GM12878 (cell line): ENCODE data around the gene CDC123. TPM values are rescaled to one million over a fixed set of nuclear protein-coding genes. Genes with fewer than 3 reads are reported as not detected.

Experiments used
- ATAC-seq: fragments of 200-7000 bp; cut with Tn5 transposase; 3 replicates; pipeline ENCODE4 v1.9.1; 2020; ENCODE audit warnings: mild to moderate bottlenecking, moderate library complexity
- BruUV-seq: library from RNA; stranded (reverse); fragments of 400-500 nt; replicated peaks from 2 replicates; lab custom pipeline; 2021; lab: Mats Ljungman, UMichigan
- CTCF ChIA-PET: fragments of 300-600 bp; sonication (Branson Sonifier 250); formaldehyde crosslinking; extraction: SDS; loops from one replicate; lab custom pipeline; 2021; ENCODE audit warnings: inconsistent platforms; lab: Yijun Ruan, JAX
- POLR2A ChIA-PET: fragments of 350-600 bp; formaldehyde crosslinking; extraction: SDS; loops from one replicate; lab custom pipeline; 2021; ENCODE audit warnings: inconsistent platforms; lab: Charles Lee
- RAD21 ChIA-PET: fragments of 300-600 bp; sonication (Branson Sonifier 250); formaldehyde crosslinking; loops from one replicate; lab custom pipeline; 2023; ENCODE audit warnings: antibody characterized with exemption; ENCODE audit not compliant: unreplicated experiment; lab: Charles Lee
- SMC1A ChIA-PET: fragments of 300-600 bp; sonication (Branson Sonifier 250); formaldehyde crosslinking; loops from one replicate; lab custom pipeline; 2023; ENCODE audit not compliant: unreplicated experiment, uncharacterized antibody; lab: Charles Lee
- DNase-seq: peaks from one replicate; pipeline ENCODE4 v3.0.0-alpha.2; 2011; ENCODE audit warnings: low read depth, low spot score
- FAIRE-seq: peaks from 3 replicates; lab custom pipeline; 2011; peaks lifted over from hg19 to GRCh38; lab: Jason Lieb, UNC
- H2AFZ ChIP-seq: 2 replicates; pipeline ENCODE4 v1.6.0; 2011; ENCODE audit warnings: low read depth, low read length, control low read depth; ENCODE audit not compliant: control insufficient read depth
- H3K27ac ChIP-seq: 2 replicates; pipeline ENCODE4 v1.5.1; 2011; ENCODE audit warnings: control low read depth; ENCODE audit not compliant: control insufficient read depth, insufficient read depth
- H3K27me3 ChIP-seq, 2 experiments: replicated peaks in 1 of 2; 2 replicates each; pipeline versions ENCODE4 v1.6.0 to v1.6.1; 2011; ENCODE audit warnings: low read length in 1 of 2; ENCODE audit not compliant: control insufficient read depth in 2 of 2, insufficient read depth in 2 of 2
- H3K36me3 ChIP-seq, 2 experiments: 2 replicates each; pipeline ENCODE4 v1.5.1; 2011; ENCODE audit warnings: low read length in 1 of 2; ENCODE audit not compliant: control insufficient read depth in 2 of 2, insufficient read depth in 2 of 2
- H3K4me1 ChIP-seq: 2 replicates; pipeline ENCODE4 v1.6.1; 2011; ENCODE audit warnings: mild to moderate bottlenecking, low read length, moderate library complexity, mixed read lengths; ENCODE audit not compliant: control insufficient read depth, insufficient read depth
- H3K4me2 ChIP-seq: 2 replicates; pipeline ENCODE4 v1.6.0; 2011; ENCODE audit warnings: control low read depth; ENCODE audit not compliant: control insufficient read depth, insufficient read depth
- H3K4me3 ChIP-seq: fragments of 200-600 bp; sonication (generic); 2 replicates; pipeline ENCODE4 v1.5.1; 2016
- H3K79me2 ChIP-seq: 2 replicates; pipeline ENCODE4 v1.6.0; 2011; ENCODE audit warnings: low read length; ENCODE audit not compliant: control insufficient read depth, insufficient read depth
- H3K9ac ChIP-seq: 2 replicates; pipeline ENCODE4 v1.8.0; 2011; ENCODE audit warnings: low read length, control low read depth, mixed read lengths; ENCODE audit not compliant: control insufficient read depth, insufficient read depth
- H3K9me3 ChIP-seq: replicated peaks from 3 replicates; pipeline ENCODE4 v1.5.1; 2011; ENCODE audit warnings: mild to moderate bottlenecking, low read length; ENCODE audit not compliant: control insufficient read depth, insufficient read depth
- H4K20me1 ChIP-seq: 2 replicates; pipeline ENCODE4 v1.6.0; 2011; ENCODE audit not compliant: control insufficient read depth, insufficient read depth
- BCLAF1 ChIP-seq: fragments of 450-650 bp; IDR thresholded peaks from 2 replicates; pipeline ENCODE4 v1.6.1; 2017; ENCODE audit warnings: antibody characterized with exemption, mild to moderate bottlenecking, moderate library complexity
- CHD2 ChIP-seq: IDR thresholded peaks from 2 replicates; pipeline ENCODE4 v1.6.1; 2011; ENCODE audit warnings: low read depth, low read length, improper control_type of control experiment, borderline replicate concordance
- EP300 ChIP-seq, 2 experiments: fragments of 150-350 bp in 1 of 2; IDR thresholded peaks; 2 replicates each; pipeline ENCODE4 v1.6.1; 2011 to 2012; ENCODE audit warnings: low read depth in 2 of 2, low read length in 2 of 2, borderline replicate concordance in 1 of 2, improper control_type of control experiment in 1 of 2, inconsistent platforms in 1 of 2; ENCODE audit not compliant: control insufficient read depth in 1 of 2
- FOS ChIP-seq: IDR thresholded peaks from 3 replicates; pipeline ENCODE4 v1.6.1; 2011; ENCODE audit warnings: borderline replicate concordance; ENCODE audit not compliant: insufficient read length; ENCODE audit errors: extremely low read depth
- FOXM1 ChIP-seq: IDR thresholded peaks from 2 replicates; pipeline ENCODE4 v1.6.1; 2012; ENCODE audit warnings: low read depth, mild to moderate bottlenecking, inconsistent platforms, low read length, moderate library complexity
- KLF5 ChIP-seq: fragments of 450-650 bp; IDR thresholded peaks from 2 replicates; pipeline ENCODE4 v1.6.1; 2014; ENCODE audit warnings: mild to moderate bottlenecking; ENCODE audit not compliant: partially characterized antibody
- MYC ChIP-seq: IDR thresholded peaks from 2 replicates; pipeline ENCODE4 v1.6.1; 2011; ENCODE audit warnings: mild to moderate bottlenecking, low read length, moderate library complexity, inconsistent platforms; ENCODE audit not compliant: insufficient read depth, insufficient replicate concordance, insufficient read length, severe bottlenecking
- POLR2A ChIP-seq: IDR thresholded peaks from 2 replicates; pipeline ENCODE4 v1.6.1; 2011; ENCODE audit warnings: low read depth, mild to moderate bottlenecking, low read length
- RFX5 ChIP-seq: IDR thresholded peaks from 2 replicates; pipeline ENCODE4 v1.6.1; 2011; ENCODE audit warnings: low read depth, low read length, improper control_type of control experiment
- SIN3A ChIP-seq: IDR thresholded peaks from 2 replicates; pipeline ENCODE4 v1.6.1; 2012; ENCODE audit warnings: low read depth, low read length, improper control_type of control experiment
- SIX5 ChIP-seq: IDR thresholded peaks from 2 replicates; pipeline ENCODE4 v1.6.1; 2011; ENCODE audit warnings: mild to moderate bottlenecking, low read depth, low read length, moderate library complexity; ENCODE audit not compliant: severe bottlenecking
- WGBS: methylation state at CpG from one replicate; pipeline ENCODE4 v1.1.6; 2016; ENCODE audit warnings: low lambda C conversion rate; ENCODE audit not compliant: insufficient replicate concordance, insufficient coverage; ENCODE audit errors: missing lambda C conversion rate; 5-methylcytosine and 5-hydroxymethylcytosine counted together
- in situ Hi-C: fragments of 300-500 bp; cut with MboI; formaldehyde crosslinking; loops from 9 replicates; pipeline ENCODE4 v1.14.3; 2018; ENCODE audit warnings: mixed read lengths
- intact Hi-C: fragments of 100-400 bp; cut with micrococcal nuclease; formaldehyde crosslinking; loops from one replicate; pipeline ENCODE4 v1.14.2; 2022; ENCODE audit not compliant: unreplicated experiment
- polyA plus RNA-seq, 11 experiments: library from polyadenylated mRNA; depleted of rRNA in 4 of 11; unstranded in 6 of 11; stranded (reverse) in 5 of 11; fragments of >200 nt; fragmentation: Nextera tagmentation in 4 of 11; fragmentation: Illumina TruSeq in 1 of 11; extraction: Ambion mirVana in 4 of 11; extraction: Trizol in 1 of 11; gene quantifications; 1 replicate in 1 of 11; 2 replicates in 10 of 11; pipeline versions ENCODE4 v1.2.1 to v1.2.3, GENCODE V29; 2011 to 2016; ENCODE audit warnings: inconsistent platforms in 2 of 11, missing spikeins in 2 of 11, low read depth in 1 of 11
- total RNA-seq, 4 experiments: library from RNA; depleted of rRNA in 3 of 4; stranded (reverse); fragments of >200 nt in 3 of 4; fragmentation: Illumina TruSeq in 1 of 4; extraction: Trizol in 1 of 4; gene quantifications; 2 replicates each; pipeline versions ENCODE4 v1.2.1 to v1.2.3, GENCODE V29; 2013 to 2021
- TF ChIP-seq, protein P1 (sequence below): IDR thresholded peaks from 2 replicates; pipeline ENCODE4 v1.6.1; 2012; ENCODE audit warnings: low read length, inconsistent platforms
- TF ChIP-seq, protein P2 (sequence below): fragments of 450-650 bp; IDR thresholded peaks from 2 replicates; pipeline ENCODE4 v1.6.1; 2018; ENCODE audit warnings: mild to moderate bottlenecking, low read depth, moderate library complexity; ENCODE audit not compliant: partially characterized antibody

CDC123 gene
- total and polyA plus RNA-seq, 10 of the 15 experiments (the other 5 are each of a cell fraction or from before 2014, with no cell fraction given) = 128 to 360 (median 209) TPM

- TF ChIP-seq EP300 (IDR thresholded peaks at IDR 0.05; ENCODE audit: borderline replicate concordance in 1 of 2, control insufficient read depth in 1 of 2, low read depth in 2 of 2, low read length in 2 of 2) (no peak), CHD2 (no peak), SIN3A (no peak)
These were observed 16.5 kb downstream of the CDC123 start (continued) for GRCh38 chr10:12212454-12212853.

DNA sequence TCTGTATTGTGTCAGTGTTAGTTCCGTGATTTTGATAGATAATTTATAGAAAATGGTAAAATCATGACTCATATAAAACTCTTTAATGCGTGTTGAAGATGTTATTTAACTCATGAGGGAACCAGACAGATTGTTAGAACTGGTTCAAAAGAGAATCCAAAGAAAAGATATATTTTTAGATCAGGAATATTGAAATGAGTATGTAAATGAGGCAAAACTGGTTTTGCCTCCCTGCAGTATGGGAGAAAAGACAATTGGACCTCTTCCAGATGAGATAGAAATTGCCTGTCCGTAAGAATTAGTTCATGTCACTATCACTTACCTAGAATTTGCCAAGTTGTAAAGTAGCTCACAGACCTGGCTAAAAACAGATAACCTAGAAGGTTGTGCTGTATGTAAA is 17.6 kb downstream of the CDC123 start:
- ChIA-PET POLR2A (interaction anchor here (0.5 kb wide), 2 partner anchors 14 to 488 kb away, joined by 3 to 4 read pairs; no protein-coding TSS in a partner anchor), CTCF (interaction anchor here (0.8 to 6.9 kb wide), 16 partner anchors 11 to 693 kb away, joined by 3 to 130 read pairs (median 10); partner anchors contain the start of genes CDC123 and NUDT5), SMC1A (interaction anchor here (0.7 to 5.8 kb wide), 13 partner anchors 12 to 688 kb away, joined by 3 to 59 read pairs (median 7); no protein-coding TSS in a partner anchor), RAD21 (interaction anchor here (0.7 to 3.6 kb wide), 5 partner anchors 18 to 688 kb away, joined by 3 to 38 read pairs (median 12); partner anchors contain the start of genes CDC123 and NUDT5)
- no peak for DNase-seq
- in situ Hi-C loops (loop anchor here (10.0 kb wide), 1 partner anchor 691 kb away; no protein-coding TSS in a partner anchor), intact Hi-C loops (loop anchor here (1.0 to 2.0 kb wide), 2 partner anchors 443 to 498 kb away; no protein-coding TSS in a partner anchor)
- Histone ChIP-seq H3K4me3 (no peak overlapping the region), H3K36me3 (peaks cover 7 to 35% of the 10 kb centered on the region in 2 experiments), H3K4me1 (no peaks in the 10 kb centered on the region), H2AFZ (no peak overlapping the region), H3K9ac (no peak overlapping the region), H3K27ac (no peak overlapping the region), H3K27me3 (no peaks in the 10 kb centered on the region), H3K79me2 (peaks cover 5% of the 10 kb centered on the region), H4K20me1 (no peaks in the 10 kb centered on the region), H3K9me3 (no peaks in the 10 kb centered on the region), H3K4me2 (no peak overlapping the region)
- no peak for ATAC-seq
- 59% methylated on average over 3 of the region's 3 CpGs for WGBS
- TF ChIP-seq FOXM1 = no peak
- no peak for TF ChIP-seq BCLAF1
- TF ChIP-seq, protein P1, sequence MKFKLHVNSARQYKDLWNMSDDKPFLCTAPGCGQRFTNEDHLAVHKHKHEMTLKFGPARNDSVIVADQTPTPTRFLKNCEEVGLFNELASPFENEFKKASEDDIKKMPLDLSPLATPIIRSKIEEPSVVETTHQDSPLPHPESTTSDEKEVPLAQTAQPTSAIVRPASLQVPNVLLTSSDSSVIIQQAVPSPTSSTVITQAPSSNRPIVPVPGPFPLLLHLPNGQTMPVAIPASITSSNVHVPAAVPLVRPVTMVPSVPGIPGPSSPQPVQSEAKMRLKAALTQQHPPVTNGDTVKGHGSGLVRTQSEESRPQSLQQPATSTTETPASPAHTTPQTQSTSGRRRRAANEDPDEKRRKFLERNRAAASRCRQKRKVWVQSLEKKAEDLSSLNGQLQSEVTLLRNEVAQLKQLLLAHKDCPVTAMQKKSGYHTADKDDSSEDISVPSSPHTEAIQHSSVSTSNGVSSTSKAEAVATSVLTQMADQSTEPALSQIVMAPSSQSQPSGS = no peak
- TF ChIP-seq MYC = no peak
- TF ChIP-seq, protein P2, sequence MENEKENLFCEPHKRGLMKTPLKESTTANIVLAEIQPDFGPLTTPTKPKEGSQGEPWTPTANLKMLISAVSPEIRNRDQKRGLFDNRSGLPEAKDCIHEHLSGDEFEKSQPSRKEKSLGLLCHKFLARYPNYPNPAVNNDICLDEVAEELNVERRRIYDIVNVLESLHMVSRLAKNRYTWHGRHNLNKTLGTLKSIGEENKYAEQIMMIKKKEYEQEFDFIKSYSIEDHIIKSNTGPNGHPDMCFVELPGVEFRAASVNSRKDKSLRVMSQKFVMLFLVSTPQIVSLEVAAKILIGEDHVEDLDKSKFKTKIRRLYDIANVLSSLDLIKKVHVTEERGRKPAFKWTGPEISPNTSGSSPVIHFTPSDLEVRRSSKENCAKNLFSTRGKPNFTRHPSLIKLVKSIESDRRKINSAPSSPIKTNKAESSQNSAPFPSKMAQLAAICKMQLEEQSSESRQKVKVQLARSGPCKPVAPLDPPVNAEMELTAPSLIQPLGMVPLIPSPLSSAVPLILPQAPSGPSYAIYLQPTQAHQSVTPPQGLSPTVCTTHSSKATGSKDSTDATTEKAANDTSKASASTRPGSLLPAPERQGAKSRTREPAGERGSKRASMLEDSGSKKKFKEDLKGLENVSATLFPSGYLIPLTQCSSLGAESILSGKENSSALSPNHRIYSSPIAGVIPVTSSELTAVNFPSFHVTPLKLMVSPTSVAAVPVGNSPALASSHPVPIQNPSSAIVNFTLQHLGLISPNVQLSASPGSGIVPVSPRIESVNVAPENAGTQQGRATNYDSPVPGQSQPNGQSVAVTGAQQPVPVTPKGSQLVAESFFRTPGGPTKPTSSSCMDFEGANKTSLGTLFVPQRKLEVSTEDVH = no peak
- no peak for TF ChIP-seq FOS
- no peak for TF ChIP-seq KLF5
- no peak for TF ChIP-seq RFX5
- TF ChIP-seq POLR2A = no peak
- no peak for TF ChIP-seq SIX5
- FAIRE-seq = no peak
- no TSS peak for BruUV-seq
